HepG2 (cell line): ENCODE measurements around the gene C10orf67. TPM values are rescaled to one million over a fixed set of nuclear protein-coding genes. Genes with fewer than 3 reads are reported as not detected.

Source experiments
- ATAC-seq: fragments of 200-7000 bp; cut with Tn5 transposase; 3 replicates; pipeline ENCODE4 v1.9.1; 2020; ENCODE audit warnings: mild to moderate bottlenecking, moderate library complexity
- BruUV-seq: library from RNA; stranded (reverse); fragments of 400-500 nt; replicated peaks from 2 replicates; lab custom pipeline; 2021; lab: Mats Ljungman, UMichigan
- CTCF ChIA-PET: fragments of 300-600 bp; formaldehyde crosslinking; extraction: SDS; loops from one replicate; lab custom pipeline; 2021; ENCODE audit warnings: low total read pairs, inconsistent platforms, low intra/inter-chr PET ratio; lab: Yijun Ruan, JAX
- POLR2A ChIA-PET: fragments of 350-600 bp; sonication (Branson Sonifier 250); formaldehyde crosslinking; loops from one replicate; lab custom pipeline; 2020; ENCODE audit warnings: antibody characterized with exemption, inconsistent platforms; lab: Yijun Ruan, JAX
- DNase-seq: peaks from one replicate; pipeline ENCODE4 v3.0.0-alpha.2; 2015; ENCODE audit warnings: low spot score
- FAIRE-seq: peaks from 3 replicates; lab custom pipeline; 2011; peaks lifted over from hg19 to GRCh38; lab: Jason Lieb, UNC
- H2AFZ ChIP-seq: one replicate; pipeline ENCODE4 v1.6.1; 2011; ENCODE audit warnings: low read length, inconsistent platforms
- H3K27ac ChIP-seq: fragments of 300-600 bp; 3 replicates; pipeline ENCODE4 v1.8.0; 2011; ENCODE audit warnings: mixed run types, mild to moderate bottlenecking, mixed read lengths, low read length, inconsistent platforms; ENCODE audit not compliant: insufficient read depth; ENCODE audit errors: extremely low read length
- H3K27me3 ChIP-seq, 2 experiments: fragments of 200-600 bp in 1 of 2; 2 replicates in 1 of 2; 3 replicates in 1 of 2; pipeline versions ENCODE4 v1.6.0 to v1.8.0; 2011; ENCODE audit warnings: low read length in 2 of 2, mild to moderate bottlenecking in 2 of 2, moderate library complexity in 2 of 2, inconsistent platforms in 1 of 2; ENCODE audit not compliant: insufficient read depth in 2 of 2, control insufficient read depth in 1 of 2
- H3K36me3 ChIP-seq, 2 experiments: fragments of 200-600 bp in 1 of 2; replicated peaks in 1 of 2; 2 replicates in 1 of 2; 3 replicates in 1 of 2; pipeline versions ENCODE4 v1.5.1 to v1.8.0; 2011; ENCODE audit warnings: low read length in 2 of 2, inconsistent platforms in 1 of 2; ENCODE audit not compliant: insufficient read depth in 2 of 2, control insufficient read depth in 1 of 2
- H3K4me1 ChIP-seq: 2 replicates; pipeline ENCODE4 v1.5.1; 2012; ENCODE audit warnings: low read length, inconsistent platforms; ENCODE audit not compliant: insufficient read depth
- H3K4me2 ChIP-seq: 2 replicates; pipeline ENCODE4 v1.6.0; 2011; ENCODE audit warnings: low read depth, low read length, inconsistent platforms
- H3K4me3 ChIP-seq, 3 experiments: fragments of 200-600 bp in 1 of 3; sonication (generic), shearing (Covaris generic) in 1 of 3; replicated peaks in 1 of 3; 2 replicates each; pipeline ENCODE4 v1.5.1; 2011 to 2016; ENCODE audit warnings: low read length in 3 of 3, inconsistent platforms in 2 of 3, low read depth in 2 of 3, mild to moderate bottlenecking in 2 of 3, control low read depth in 1 of 3, mixed read lengths in 1 of 3; ENCODE audit not compliant: insufficient read depth in 1 of 3
- H3K79me2 ChIP-seq: one replicate; pipeline ENCODE4 v1.6.1; 2011; ENCODE audit warnings: low read length, inconsistent platforms; ENCODE audit not compliant: insufficient read depth
- H3K9ac ChIP-seq: 2 replicates; pipeline ENCODE4 v1.6.0; 2011; ENCODE audit warnings: mild to moderate bottlenecking, low read depth, low read length, inconsistent platforms; ENCODE audit not compliant: insufficient read depth
- H3K9me3 ChIP-seq: 2 replicates; pipeline ENCODE4 v1.5.1; 2012; ENCODE audit warnings: mild to moderate bottlenecking, low read length
- H4K20me1 ChIP-seq: 2 replicates; pipeline ENCODE4 v1.6.0; 2011; ENCODE audit warnings: inconsistent platforms, mild to moderate bottlenecking, low read length, moderate library complexity; ENCODE audit not compliant: insufficient read depth
- BORCS8-MEF2B ChIP-seq: sonication (generic); formaldehyde crosslinking; IDR thresholded peaks from 2 replicates; pipeline ENCODE4 v1.8.0; 2022; ENCODE audit warnings: mild to moderate bottlenecking, missing genetic modification reagents
- KDM5B ChIP-seq: sonication (generic); formaldehyde crosslinking; IDR thresholded peaks from 2 replicates; pipeline ENCODE4 v1.4.0; 2020; ENCODE audit warnings: missing genetic modification reagents, mild to moderate bottlenecking, borderline replicate concordance
- POLR2AphosphoS2 ChIP-seq: IDR thresholded peaks from 2 replicates; pipeline ENCODE4 v1.6.1; 2011; ENCODE audit warnings: low read depth, low read length, improper control_type of control experiment
- REPIN1 ChIP-seq: sonication (generic); formaldehyde crosslinking; IDR thresholded peaks from 2 replicates; pipeline ENCODE4 v1.8.0; 2022; ENCODE audit warnings: missing genetic modification reagents, low read depth, mild to moderate bottlenecking, borderline replicate concordance
- SETDB1 ChIP-seq: sonication (generic); formaldehyde crosslinking; IDR thresholded peaks from 2 replicates; pipeline ENCODE4 v1.5.1; 2020; ENCODE audit warnings: missing genetic modification reagents, mild to moderate bottlenecking, borderline replicate concordance
- SMAD3 ChIP-seq: sonication (generic); formaldehyde crosslinking; IDR thresholded peaks from 2 replicates; pipeline ENCODE4 v1.4.0; 2020; ENCODE audit warnings: missing genetic modification reagents
- SNAI1 ChIP-seq: sonication (generic); formaldehyde crosslinking; IDR thresholded peaks from 2 replicates; pipeline ENCODE4 v1.5.0; 2020; ENCODE audit warnings: mild to moderate bottlenecking, missing genetic modification reagents, borderline replicate concordance
- TERF1 ChIP-seq: sonication (generic); formaldehyde crosslinking; IDR thresholded peaks from 2 replicates; pipeline ENCODE4 v1.8.0; 2022; ENCODE audit warnings: mild to moderate bottlenecking, missing genetic modification reagents, moderate library complexity
- TP53 ChIP-seq: sonication (generic); formaldehyde crosslinking; conservative IDR thresholded peaks from 2 replicates; pipeline ENCODE4 v1.4.0; 2020; ENCODE audit warnings: missing genetic modification reagents
- XRCC5 ChIP-seq: fragments of 200-400 bp; formaldehyde crosslinking; optimal IDR thresholded peaks from 2 replicates; pipeline ENCODE3; 2017; ENCODE audit warnings: mild to moderate bottlenecking, low read length
- ZBTB14 ChIP-seq: sonication (generic); formaldehyde crosslinking; IDR thresholded peaks from 2 replicates; pipeline ENCODE4 v1.4.0; 2020; ENCODE audit warnings: missing genetic modification reagents
- ZFP36 ChIP-seq: fragments of 150-350 bp; IDR thresholded peaks from 2 replicates; pipeline ENCODE4 v1.6.1; 2018; ENCODE audit warnings: borderline replicate concordance, low read length, low read depth; ENCODE audit not compliant: partially characterized antibody
- ZMYM3 ChIP-seq: sonication (generic); formaldehyde crosslinking; IDR thresholded peaks from 2 replicates; pipeline ENCODE4 v1.5.1; 2020; ENCODE audit warnings: mild to moderate bottlenecking, missing genetic modification reagents
- ZNF432 ChIP-seq: sonication (generic); formaldehyde crosslinking; IDR thresholded peaks from 2 replicates; pipeline ENCODE4 v1.5.0; 2020; ENCODE audit warnings: missing genetic modification reagents, mild to moderate bottlenecking, borderline replicate concordance
- ZNF446 ChIP-seq: sonication (generic); formaldehyde crosslinking; IDR thresholded peaks from 2 replicates; pipeline ENCODE4 v1.5.0; 2020; ENCODE audit warnings: mild to moderate bottlenecking, missing genetic modification reagents
- ZNF784 ChIP-seq: sonication (generic); formaldehyde crosslinking; IDR thresholded peaks from 2 replicates; pipeline ENCODE4 v1.5.1; 2020; ENCODE audit warnings: missing genetic modification reagents, mild to moderate bottlenecking, borderline replicate concordance
- ZNF788 ChIP-seq: sonication (generic); formaldehyde crosslinking; IDR thresholded peaks from 2 replicates; pipeline ENCODE4 v1.5.0; 2020; ENCODE audit warnings: mild to moderate bottlenecking, missing genetic modification reagents, borderline replicate concordance
- WGBS: methylation state at CpG from one replicate; pipeline ENCODE4 v1.1.6; 2017; ENCODE audit warnings: low lambda C conversion rate; 5-methylcytosine and 5-hydroxymethylcytosine counted together
- in situ Hi-C: cut with HindIII; loops from 2 replicates; pipeline ENCODE4 v1.10.0; 2017; ENCODE audit warnings: low pct_unique_long_range_greater_than_20kb; ENCODE audit not compliant: extremely low pct_ligation_motif_present
- intact Hi-C: fragments of 100-400 bp; cut with micrococcal nuclease; formaldehyde crosslinking; loops from one replicate; pipeline ENCODE4 v1.10.0; 2022; ENCODE audit not compliant: unreplicated experiment
- polyA plus RNA-seq, 8 experiments: library from polyadenylated mRNA; depleted of rRNA in 3 of 8; stranded (reverse) in 7 of 8; unstranded in 1 of 8; fragments of >200 nt; fragmentation: Illumina TruSeq in 4 of 8; extraction: Trizol in 4 of 8; gene quantifications; 2 replicates each; pipeline versions ENCODE4 v1.2.1 to v1.2.3, GENCODE V29; 2011 to 2016; ENCODE audit warnings: low read depth in 4 of 8, missing spikeins in 1 of 8, mixed read lengths in 1 of 8; ENCODE audit not compliant: insufficient read depth in 1 of 8
- total RNA-seq, 5 experiments: library from RNA; depleted of rRNA; stranded (reverse); fragments of >200 nt; fragmentation: Illumina TruSeq; extraction: Trizol; gene quantifications; 2 replicates each; pipeline ENCODE4 v1.2.3, GENCODE V29; 2016; ENCODE audit warnings: low read depth in 1 of 5
- TF ChIP-seq, protein P1 (sequence below): sonication (generic); formaldehyde crosslinking; IDR thresholded peaks from 2 replicates; pipeline ENCODE4 v1.4.0; 2020; ENCODE audit warnings: missing genetic modification reagents, borderline replicate concordance

The C10orf67 gene
- total and polyA plus RNA-seq, 2 of the 13 experiments (the other 11 are each of a cell fraction or from before 2014, with no cell fraction given) = not detected

DNA sequence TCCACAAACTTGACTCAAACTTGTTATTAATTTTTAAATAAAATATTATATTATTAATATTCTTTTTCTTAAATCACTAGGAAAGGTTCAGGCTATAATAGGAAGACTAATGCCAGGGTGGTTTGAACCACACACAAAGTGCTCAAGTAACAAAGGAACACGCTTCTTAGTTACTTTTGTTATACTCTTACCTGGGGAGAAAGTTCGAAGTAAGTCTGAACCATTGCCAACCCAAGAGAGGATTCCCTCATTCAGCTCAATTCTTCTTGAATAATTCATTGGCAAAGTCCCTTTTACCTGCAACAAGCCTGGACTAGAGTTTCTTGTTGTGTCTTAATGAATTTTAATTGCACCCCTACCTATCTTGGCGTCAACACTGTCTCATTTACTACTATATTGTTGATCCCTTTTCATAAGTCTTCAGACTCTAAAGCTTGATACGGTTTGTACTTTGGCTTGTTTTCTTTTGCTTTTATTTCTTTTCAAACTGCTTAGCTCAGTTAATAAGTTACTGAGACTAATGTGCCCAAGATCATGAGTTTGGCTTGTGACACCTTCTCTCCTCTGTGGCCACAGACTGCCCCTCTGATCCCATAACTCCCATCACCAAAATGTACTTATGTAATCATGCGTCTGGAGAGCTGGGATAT is 10.2 kb upstream of the C10orf67 start:
- Histone ChIP-seq H3K9ac (no peak overlapping the region), H3K36me3 (no peaks in the 10 kb centered on the region), H3K27ac (no peak overlapping the region), H3K79me2 (no peaks in the 10 kb centered on the region), H2AFZ (no peak overlapping the region), H3K4me1 (peaks cover 11% of the 10 kb centered on the region), H4K20me1 (no peaks in the 10 kb centered on the region), H3K4me3 (no peak overlapping the region), H3K27me3 (no peaks in the 10 kb centered on the region; a peak in 1 of 5 replicates)
- no TSS peak for BruUV-seq
- in situ Hi-C loops (no loop called here), intact Hi-C loops (no loop called here)
- ChIA-PET CTCF (no interaction called here), POLR2A (no interaction called here)
- ATAC-seq = no peak
- TF ChIP-seq ZNF432 (CRISPR knock-in tag) (no peak), ZMYM3 (CRISPR knock-in tag) (no peak), TERF1 (CRISPR knock-in tag) (no peak), SETDB1 (CRISPR knock-in tag) (no peak), SMAD3 (no peak), TP53 (CRISPR knock-in tag) (no peak), ZFP36 (no peak), ZNF788 (no peak), POLR2AphosphoS2 (no peak), REPIN1 (CRISPR knock-in tag) (no peak), SNAI1 (no peak), KDM5B (no peak), ZNF446 (no peak), BORCS8-MEF2B (CRISPR knock-in tag) (no peak), XRCC5 (no peak), ZNF784 (CRISPR knock-in tag) (no peak), ZBTB14 (CRISPR knock-in tag) (no peak)
- TF ChIP-seq, protein P1, sequence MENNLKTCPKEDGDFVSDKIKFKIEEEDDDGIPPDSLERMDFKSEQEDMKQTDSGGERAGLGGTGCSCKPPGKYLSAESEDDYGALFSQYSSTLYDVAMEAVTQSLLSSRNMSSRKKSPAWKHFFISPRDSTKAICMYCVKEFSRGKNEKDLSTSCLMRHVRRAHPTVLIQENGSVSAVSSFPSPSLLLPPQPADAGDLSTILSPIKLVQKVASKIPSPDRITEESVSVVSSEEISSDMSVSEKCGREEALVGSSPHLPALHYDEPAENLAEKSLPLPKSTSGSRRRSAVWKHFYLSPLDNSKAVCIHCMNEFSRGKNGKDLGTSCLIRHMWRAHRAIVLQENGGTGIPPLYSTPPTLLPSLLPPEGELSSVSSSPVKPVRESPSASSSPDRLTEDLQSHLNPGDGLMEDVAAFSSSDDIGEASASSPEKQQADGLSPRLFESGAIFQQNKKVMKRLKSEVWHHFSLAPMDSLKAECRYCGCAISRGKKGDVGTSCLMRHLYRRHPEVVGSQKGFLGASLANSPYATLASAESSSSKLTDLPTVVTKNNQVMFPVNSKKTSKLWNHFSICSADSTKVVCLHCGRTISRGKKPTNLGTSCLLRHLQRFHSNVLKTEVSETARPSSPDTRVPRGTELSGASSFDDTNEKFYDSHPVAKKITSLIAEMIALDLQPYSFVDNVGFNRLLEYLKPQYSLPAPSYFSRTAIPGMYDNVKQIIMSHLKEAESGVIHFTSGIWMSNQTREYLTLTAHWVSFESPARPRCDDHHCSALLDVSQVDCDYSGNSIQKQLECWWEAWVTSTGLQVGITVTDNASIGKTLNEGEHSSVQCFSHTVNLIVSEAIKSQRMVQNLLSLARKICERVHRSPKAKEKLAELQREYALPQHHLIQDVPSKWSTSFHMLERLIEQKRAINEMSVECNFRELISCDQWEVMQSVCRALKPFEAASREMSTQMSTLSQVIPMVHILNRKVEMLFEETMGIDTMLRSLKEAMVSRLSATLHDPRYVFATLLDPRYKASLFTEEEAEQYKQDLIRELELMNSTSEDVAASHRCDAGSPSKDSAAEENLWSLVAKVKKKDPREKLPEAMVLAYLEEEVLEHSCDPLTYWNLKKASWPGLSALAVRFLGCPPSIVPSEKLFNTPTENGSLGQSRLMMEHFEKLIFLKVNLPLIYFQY (CRISPR knock-in tag) = no peak
- TF ChIP-seq, all 625 proteins: peak for 0
- Histone ChIP-seq H3K9me3 (no peaks in the 10 kb centered on the region), H3K4me2 (peak overlapping the region; percentile 21; the same call in 1 of the 2 replicates)
- DNase-seq (no peak), FAIRE-seq (no peak)
- WGBS = 4% methylated on average over 5 of the region's 5 CpGs
